Jurkat, Clone E6-1 (cell line): ENCODE data around the gene ONECUT3. TPM values are rescaled to one million over a fixed set of nuclear protein-coding genes. Genes with fewer than 3 reads are reported as not detected.
"Not testable (repeated sequence)": the region's sequence is repeated elsewhere in the genome, so short reads cannot be mapped to it uniquely, and the experiment has no call there.

Experiments
- DNase-seq: peaks from one replicate; pipeline ENCODE4 v3.0.0-alpha.2; 2011; ENCODE audit warnings: low read depth, low spot score
- H3K4me3 ChIP-seq: 2 replicates; pipeline ENCODE4 v1.5.1; 2011; ENCODE audit warnings: mild to moderate bottlenecking, low read length, control low read depth, moderate library complexity
- polyA plus RNA-seq: library from polyadenylated mRNA; unstranded; fragments of >200 nt; gene quantifications from one replicate; pipeline ENCODE4 v1.2.1, GENCODE V29; 2012; ENCODE audit warnings: missing spikeins; ENCODE audit not compliant: insufficient read length, insufficient read depth

ONECUT3 gene
- not detected for polyA plus RNA-seq

DNA sequence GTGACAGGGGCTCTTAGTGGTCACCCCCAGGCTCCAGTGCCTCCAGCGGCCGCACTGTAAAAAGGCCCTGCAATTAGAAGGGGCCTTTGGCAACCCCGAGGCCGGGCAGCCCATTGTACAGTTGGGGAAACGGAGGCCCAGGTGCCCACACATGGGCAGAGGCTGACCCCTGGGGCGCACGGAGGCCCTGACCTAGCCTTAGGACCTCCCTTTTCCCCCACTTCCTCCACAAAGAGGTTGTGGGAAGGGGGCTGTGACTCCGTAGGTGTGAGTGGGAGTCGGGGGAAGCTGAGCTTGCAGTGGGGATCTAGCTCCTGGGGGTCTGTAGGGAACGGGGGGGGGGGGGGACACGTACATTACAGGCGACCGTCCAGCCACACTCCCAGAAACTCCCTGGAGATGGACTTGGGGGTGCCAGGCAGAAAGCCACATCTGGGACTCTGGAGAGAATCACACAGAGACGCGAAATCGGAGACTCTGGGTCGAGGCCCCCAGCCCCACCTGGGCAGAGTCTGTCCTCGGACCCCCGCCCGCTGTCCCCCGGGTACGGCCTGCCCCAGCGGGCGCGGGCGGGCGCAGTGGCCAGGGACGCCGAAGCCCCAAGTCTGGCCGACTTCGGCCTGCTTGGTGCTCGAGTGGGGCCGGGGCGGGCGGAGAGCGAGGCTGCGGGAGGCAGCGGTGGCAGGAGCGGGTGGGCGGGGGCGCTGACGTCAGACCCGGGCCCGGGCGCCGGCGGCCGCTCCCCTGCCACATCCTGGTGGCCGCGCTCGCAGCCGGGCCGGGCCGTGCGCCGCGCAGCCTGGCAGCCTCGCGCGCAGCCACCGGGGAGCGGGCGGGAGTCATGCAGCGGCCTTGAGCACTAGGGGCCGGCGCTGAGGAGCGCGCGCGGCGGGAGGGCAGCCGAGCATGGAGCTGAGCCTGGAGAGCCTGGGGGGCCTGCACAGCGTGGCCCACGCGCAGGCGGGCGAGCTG lies at the start of gene ONECUT3:
TSS of gene ONECUT3 (plus strand) at position 750 of the 972 bp plus-strand sequence. CDS start at position 907, 157 bp downstream.
- no peak within 1 kb of the TSS for H3K4me3 ChIP-seq
- no peak for DNase-seq

DNA sequence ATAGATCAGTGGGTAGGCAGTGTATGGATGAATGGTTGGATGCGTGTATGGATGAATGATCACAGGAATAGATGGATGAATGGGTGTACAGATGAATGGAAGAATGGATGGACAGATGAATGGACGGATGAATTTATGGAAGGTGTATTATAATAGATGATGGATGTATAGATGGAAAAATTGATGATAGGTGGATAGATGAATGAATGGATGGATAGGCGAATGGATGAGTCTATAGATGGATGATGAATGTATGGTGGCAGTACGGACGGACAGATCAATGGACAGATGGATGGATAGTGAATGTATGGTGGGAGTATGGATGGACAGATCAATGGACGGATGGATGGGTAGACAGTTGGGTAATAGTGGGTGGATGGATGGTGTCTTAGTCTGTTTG lies 49.0 kb upstream of the ONECUT3 start:
- no peak for DNase-seq
- H3K4me3 ChIP-seq: no peak overlapping the region

- no peak overlapping the region for H3K4me3 ChIP-seq
- DNase-seq: no peak
Observed at GRCh38 chr19:1705367-1705766, 47.9 kb upstream of the ONECUT3 start.

- H3K4me3 ChIP-seq, DNase-seq: not testable (repeated sequence)
Observed at GRCh38 chr19:1706646-1707045, 46.7 kb upstream of the ONECUT3 start.

GRCh38 chr19:1707240-1707639 lies 46.1 kb upstream of the ONECUT3 start:
- no peak for DNase-seq
- no peak overlapping the region for H3K4me3 ChIP-seq

DNA sequence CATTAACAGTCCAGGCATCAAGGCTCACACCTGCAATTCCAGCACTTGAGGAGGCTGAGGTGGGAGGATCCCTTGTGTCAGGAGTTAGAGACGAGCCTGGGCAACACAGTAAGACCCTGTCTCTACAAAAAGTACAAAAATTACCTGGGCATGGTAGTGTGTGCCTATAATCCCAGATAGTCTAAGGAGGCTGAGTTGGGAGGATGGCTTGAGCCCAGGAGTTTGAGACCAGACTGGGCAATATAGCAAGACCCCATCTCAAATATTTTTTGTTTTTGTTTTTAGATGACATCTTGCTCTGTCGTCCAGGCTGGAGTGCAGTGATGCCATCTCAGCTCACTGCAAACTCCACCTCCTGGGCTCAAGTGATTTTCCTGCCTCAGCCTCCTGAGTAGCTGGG lies 40.1 kb upstream of the ONECUT3 start:
- no peak overlapping the region for H3K4me3 ChIP-seq
- DNase-seq: no peak

GRCh38 chr19:1715540-1715939 lies 37.8 kb upstream of the ONECUT3 start:
- DNase-seq: no peak
- no peak overlapping the region for H3K4me3 ChIP-seq

GRCh38 chr19:1717200-1717969 lies 35.9 kb upstream of the ONECUT3 start:
- no peak overlapping the region for H3K4me3 ChIP-seq
- DNase-seq: no peak

DNA sequence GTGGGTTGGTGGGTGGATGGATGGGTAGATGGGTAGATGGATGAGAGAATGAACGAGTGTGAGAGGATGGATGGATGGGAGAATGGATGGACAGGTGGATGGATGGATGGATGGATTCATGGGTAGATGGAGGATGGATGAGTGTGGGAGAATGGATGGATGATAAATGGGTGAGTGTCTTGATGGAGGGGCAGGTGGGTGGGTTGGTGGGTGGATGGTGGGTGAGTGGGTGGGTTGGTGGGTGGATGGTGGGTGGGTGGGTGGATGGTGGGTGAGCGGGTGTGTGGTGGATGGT lies 35.4 kb upstream of the ONECUT3 start:
- DNase-seq: no peak
- no peak overlapping the region for H3K4me3 ChIP-seq

DNA sequence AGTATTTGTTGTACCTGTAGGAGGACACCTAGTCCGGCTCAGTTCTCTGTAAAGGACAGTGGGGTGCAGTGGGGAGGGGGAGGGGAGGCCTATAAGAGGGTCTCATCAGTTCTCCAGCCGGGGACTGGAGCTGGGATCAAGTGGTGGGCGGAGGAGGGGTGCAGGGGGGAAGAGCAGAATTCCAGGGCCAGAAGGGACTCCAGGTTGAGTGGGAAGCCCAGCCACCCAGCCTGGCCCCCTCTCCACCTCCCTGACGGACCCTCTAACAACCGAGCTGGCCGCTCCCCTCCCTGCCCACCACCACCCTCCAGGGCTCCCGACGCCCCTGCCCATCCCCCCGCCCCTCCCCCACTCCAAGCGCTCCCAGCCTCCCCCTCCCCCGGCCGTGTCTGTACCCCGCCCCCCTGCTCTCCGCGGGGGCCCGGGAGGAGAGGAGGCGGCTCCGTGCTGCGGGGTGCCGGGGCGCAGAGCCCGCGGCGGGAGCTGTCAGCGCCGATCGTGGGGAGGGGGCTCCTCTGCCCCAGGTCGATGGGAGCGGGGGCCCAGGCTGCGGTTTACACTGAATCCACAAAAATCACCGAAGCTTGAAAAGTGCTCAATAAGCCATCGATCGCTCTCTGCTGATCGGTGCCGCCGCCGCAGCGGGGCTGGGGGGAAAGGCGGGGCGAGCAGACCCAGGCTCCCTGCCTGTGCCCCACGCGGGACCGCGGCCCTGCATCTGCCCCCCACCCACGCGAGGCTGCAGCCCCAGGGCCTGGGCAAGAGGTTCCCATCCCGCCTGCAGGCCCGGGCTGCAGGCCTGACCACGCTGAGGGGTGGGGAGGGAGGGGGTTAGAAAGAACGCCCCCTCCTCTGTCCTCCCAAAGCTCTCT lies 34.6 kb upstream of the ONECUT3 start:
- no peak for DNase-seq
- H3K4me3 ChIP-seq: no peak overlapping the region

DNA sequence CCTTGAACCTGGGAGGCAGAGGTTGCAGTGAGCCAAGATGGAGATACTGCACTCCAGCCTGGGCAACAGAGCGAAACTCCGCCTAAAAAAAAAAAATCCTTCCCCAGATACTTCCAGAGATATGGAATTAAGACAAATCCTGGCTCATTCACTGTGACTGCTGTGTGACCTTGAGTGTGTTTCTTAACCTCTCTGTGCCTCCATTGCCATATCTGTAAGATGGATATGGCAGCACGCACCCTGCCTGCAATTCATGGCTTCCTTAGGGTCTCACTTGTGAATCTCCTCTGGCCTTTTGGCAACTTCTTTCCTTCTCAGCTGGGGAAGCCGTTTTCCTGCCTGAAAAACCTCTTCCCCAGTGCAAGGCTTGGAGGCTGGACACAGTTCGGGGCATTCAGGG lies 33.8 kb upstream of the ONECUT3 start:
- H3K4me3 ChIP-seq: no peak overlapping the region
- DNase-seq: no peak

DNA sequence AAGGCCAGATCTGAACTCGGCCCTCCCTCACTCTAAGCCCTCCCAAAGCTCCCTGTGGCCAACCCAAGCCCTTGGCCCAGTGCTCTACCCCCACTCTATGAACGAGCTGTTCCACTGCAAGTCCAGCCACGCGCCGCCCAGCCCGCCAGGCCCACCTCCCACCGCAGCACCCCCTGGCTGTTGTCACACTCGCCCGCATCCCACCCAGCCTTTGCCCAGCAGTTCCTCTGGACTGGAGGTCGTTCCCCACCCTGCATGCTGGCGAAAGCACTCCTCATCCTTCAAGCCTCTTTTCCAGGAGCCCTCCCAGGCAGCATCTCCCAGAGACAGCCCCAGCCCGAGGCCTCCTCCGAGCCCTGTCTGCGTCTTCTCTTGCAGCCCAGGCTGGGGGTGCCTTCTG lies 33.1 kb upstream of the ONECUT3 start:
- DNase-seq: no peak
- no peak overlapping the region for H3K4me3 ChIP-seq

DNA sequence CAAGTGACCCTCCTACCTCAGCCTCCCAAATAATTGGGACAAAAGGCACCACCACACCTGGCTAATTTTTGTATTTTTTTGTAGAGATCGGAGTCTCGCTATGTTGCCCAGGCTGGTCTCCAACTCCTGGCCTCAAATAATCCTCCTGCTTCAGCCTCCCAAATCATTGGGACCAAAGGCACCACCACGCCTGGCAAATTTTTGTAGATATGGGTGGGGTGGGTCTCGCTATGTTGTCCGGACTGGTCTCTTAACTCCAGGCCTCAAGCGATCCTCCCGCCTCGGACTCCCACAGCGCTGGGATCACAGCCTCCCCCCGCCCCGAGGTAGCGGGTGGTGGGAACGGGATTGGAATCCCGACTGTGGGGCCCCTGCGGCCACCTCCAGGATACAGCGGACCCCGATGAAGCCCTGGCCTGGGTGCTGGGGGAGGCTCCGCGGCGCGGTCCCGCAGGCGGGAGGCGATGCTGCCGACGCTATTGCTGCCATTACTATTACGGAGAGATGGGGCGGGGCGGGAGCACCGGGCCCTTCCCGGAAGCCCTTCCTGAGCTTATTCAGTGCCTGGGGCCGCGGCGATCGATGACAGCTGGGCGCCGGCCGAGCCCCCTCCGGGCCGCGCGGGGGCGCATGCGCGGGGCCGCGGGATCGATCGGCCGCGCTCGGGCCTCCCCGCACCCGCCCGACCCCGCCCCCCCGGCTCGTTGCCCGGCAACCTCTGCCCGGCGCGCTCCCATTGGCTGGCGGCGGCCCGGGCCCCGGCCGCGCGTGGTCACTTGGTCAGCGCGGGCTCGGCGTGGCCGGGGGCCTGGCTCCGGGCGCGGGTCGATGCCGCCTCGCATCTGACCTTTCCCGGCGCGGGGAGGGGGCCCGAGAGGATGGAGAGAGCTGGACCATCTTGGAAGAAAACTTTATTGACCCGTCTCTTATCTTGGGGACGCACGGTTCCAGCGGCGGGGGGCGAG lies 27.9 kb upstream of the ONECUT3 start:
- H3K4me3 ChIP-seq: no peak overlapping the region
- DNase-seq: no peak

DNA sequence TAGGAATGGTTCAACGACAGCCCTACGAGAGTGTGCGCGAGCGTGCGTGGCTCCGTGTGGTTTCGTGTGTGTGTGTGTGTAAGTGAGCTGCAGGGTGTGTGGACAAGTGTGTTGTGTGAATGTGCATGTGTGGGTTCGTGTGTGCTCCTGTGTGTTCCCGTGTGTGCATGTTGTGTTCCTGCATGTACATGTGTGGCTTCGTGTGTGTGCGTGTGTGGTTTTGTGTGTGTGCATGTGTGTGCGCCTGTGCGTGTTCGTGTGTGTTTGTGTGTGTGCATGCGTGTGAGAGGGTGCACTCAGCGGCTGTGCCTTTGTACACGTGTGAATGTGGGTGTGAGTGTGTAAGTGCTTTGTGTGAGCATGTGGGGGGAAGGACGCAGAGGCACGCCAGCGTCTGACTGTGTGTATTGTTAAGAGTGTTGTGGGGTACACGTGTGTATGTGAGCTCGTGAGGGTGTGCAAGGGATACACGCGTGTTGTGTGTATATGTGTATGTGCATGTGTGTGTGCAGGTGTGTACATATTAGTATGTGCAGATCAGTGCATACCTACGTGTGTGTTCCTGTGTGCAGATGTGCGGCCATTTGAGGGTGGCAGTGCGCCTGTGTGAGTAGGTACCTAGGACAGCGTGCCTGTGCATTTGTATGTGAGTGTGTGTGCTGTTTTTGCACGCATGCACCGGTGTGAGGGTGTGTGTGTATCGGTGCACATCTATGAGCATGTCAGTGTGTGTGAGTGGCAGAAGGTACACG lies 24.3 kb upstream of the ONECUT3 start:
- DNase-seq: no peak
- no peak overlapping the region for H3K4me3 ChIP-seq

DNA sequence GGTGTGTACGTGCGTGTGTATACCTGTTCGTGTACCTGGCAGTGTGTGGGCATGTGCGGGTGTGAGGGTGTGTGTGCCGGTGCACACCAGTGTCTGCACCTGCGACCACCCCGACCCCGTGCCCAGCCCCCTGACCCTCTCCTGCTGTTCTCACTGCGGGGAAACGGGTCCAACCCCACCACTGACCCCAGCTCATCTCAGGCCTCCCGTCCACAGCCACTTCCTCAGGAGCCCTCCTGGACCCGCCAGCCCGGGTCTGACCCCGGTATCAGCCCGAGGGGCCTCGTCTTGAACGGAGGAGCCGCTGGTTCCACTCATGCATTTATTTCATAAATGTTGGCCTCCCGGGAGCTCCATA lies 23.8 kb upstream of the ONECUT3 start:
- DNase-seq: no peak
- H3K4me3 ChIP-seq: no peak overlapping the region

DNA sequence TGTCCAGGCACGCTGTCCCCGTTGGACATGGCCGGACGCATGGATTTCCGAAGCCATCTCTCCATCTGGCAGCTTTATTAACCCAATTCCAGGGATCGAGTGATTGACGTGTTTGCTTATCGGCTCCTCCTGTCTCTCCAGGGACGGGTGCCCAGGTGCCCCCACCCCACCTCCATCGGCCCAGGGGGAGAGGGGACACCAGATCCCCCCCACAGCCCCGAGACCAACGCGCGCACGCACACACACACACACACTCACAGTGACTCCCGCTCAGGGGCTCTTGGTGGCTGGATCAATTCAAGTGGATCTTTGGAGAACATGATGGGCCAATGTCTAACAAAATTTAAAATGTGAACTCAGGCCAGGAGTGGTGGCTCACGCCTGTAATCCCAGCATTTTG lies 23.1 kb upstream of the ONECUT3 start:
- no peak overlapping the region for H3K4me3 ChIP-seq

GRCh38 chr19:1734321-1734966 lies 18.9 kb upstream of the ONECUT3 start:
- H3K4me3 ChIP-seq: no peak overlapping the region
- no peak for DNase-seq

More for the DNA sequence above, 23.1 kb upstream of the ONECUT3 start:
- DNase-seq: no peak
